ENCODE results near the gene SVOP.

Gene SVOP

GRCh38 chr12:108921946-108922345 is 98.9 kb downstream of the SVOP start:
- H3K4me3 ChIP-seq (ENCODE audit: low read depth, low read length) = no peak overlapping the region
- TF ChIP-seq CTCF (IDR thresholded peaks at IDR 0.05; ENCODE audit: low read depth, low read length) = no peak

- H3K4me3 ChIP-seq (ENCODE audit: low read depth, low read length) = no peak overlapping the region
- no peak for TF ChIP-seq CTCF (IDR thresholded peaks at IDR 0.05; ENCODE audit: low read depth, low read length)
Observed at GRCh38 chr12:108918960-108919642, 101.8 kb downstream of the SVOP start.

GRCh38 chr12:108918206-108918605 is 102.7 kb downstream of the SVOP start:
- no peak for TF ChIP-seq CTCF (IDR thresholded peaks at IDR 0.05; ENCODE audit: low read depth, low read length)
- H3K4me3 ChIP-seq (ENCODE audit: low read depth, low read length) = no peak overlapping the region

GRCh38 chr12:108916336-108916735 is 104.5 kb downstream of the SVOP start:
- TF ChIP-seq CTCF (IDR thresholded peaks at IDR 0.05; ENCODE audit: low read depth, low read length) = no peak
- no peak overlapping the region for H3K4me3 ChIP-seq (ENCODE audit: low read depth, low read length)

GRCh38 chr12:108915632-108916133 is 105.2 kb downstream of the SVOP start:
- no peak overlapping the region for H3K4me3 ChIP-seq (ENCODE audit: low read depth, low read length)
- no peak for TF ChIP-seq CTCF (IDR thresholded peaks at IDR 0.05; ENCODE audit: low read depth, low read length)

GRCh38 chr12:108914121-108914531 is 106.7 kb downstream of the SVOP start:
- no peak for TF ChIP-seq CTCF (IDR thresholded peaks at IDR 0.05; ENCODE audit: low read depth, low read length)
- H3K4me3 ChIP-seq (ENCODE audit: low read depth, low read length) = no peak overlapping the region

- H3K4me3 ChIP-seq (ENCODE audit: low read depth, low read length) = no peak overlapping the region
- no peak for TF ChIP-seq CTCF (IDR thresholded peaks at IDR 0.05; ENCODE audit: low read depth, low read length)
Observed at GRCh38 chr12:108912361-108912760, 108.5 kb downstream of the SVOP start.
